ENCODE data around the gene PIEZO2. TPM values are rescaled to one million over a fixed set of nuclear protein-coding genes. Genes with fewer than 3 reads are reported as not detected.
"Not testable (repeated sequence)": the region's sequence is repeated elsewhere in the genome, so short reads cannot be mapped to it uniquely, and the experiment has no call there.

Gene PIEZO2
- total and polyA plus RNA-seq, 2 experiments from 2014 or later = 24.5 to 70.8 TPM

DNA sequence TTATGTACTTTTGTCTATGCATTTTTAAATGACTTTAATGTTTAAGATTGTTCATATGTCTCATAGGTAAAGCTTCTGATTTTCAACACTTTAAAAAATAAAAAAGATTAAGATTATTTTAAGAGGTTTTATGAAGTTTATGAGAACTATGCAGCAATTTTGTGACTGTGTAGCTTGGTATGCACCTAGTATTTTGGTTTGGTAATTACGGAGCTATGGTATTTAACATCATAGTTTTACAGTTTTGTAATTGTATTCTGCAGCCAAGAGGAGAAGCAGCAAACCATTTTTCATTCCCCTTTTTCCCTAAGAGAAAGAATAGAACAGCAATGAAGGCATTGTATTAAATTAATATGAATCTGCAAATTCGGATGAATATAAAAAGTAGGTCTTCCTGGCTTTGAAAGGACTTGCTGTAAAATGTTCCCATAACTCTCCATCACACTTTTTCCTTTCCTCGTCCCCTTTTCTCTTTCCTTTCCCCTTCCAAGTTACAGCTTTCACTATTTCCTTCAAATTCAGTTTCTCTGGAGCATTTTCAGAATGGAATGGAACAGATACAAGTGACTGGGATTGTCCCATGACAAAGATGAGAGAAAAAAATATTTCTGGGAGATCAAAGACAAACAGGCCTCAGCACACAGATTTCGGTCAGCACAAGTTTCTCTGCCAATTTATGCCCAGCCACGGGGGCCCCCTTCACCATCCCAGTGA lies 26.1 kb upstream of the PIEZO2 start:
- Histone ChIP-seq H3K79me2 (no peaks in the 10 kb centered on the region), H2AFZ (no peak overlapping the region), H3K27ac (no peak overlapping the region), H3K4me1 (ENCODE audit: insufficient read depth) (no peaks in the 10 kb centered on the region), H3K9me2 (replicated peaks; ENCODE audit: insufficient read depth) (no peaks in the 10 kb centered on the region), H3K27me3 (no peaks in the 10 kb centered on the region), H3K9me3 (ENCODE audit: low read depth) (no peaks in the 10 kb centered on the region), H3K36me3 (replicated peaks; ENCODE audit: insufficient read depth, low read depth) (no peaks in the 10 kb centered on the region), H4K20me1 (ENCODE audit: insufficient read depth, poor library complexity, severe bottlenecking) (no peaks in the 10 kb centered on the region), H3K4me2 (no peak overlapping the region), H3K4me3 (no peak overlapping the region)
- no peak for TF ChIP-seq EZH2 (IDR thresholded peaks at IDR 0.05; ENCODE audit: borderline replicate concordance)
- no peak for DNase-seq (ENCODE audit: low spot score)
- 76% methylated on average over 5 of the region's 5 CpGs for WGBS (ENCODE audit: low lambda C conversion rate, missing lambda C conversion rate)

GRCh38 chr18:11174179-11174578 lies 24.8 kb upstream of the PIEZO2 start:
- not testable (repeated sequence) for H4K20me1 ChIP-seq (ENCODE audit: insufficient read depth, poor library complexity, severe bottlenecking); H3K4me3 ChIP-seq; H3K9me3 ChIP-seq (ENCODE audit: low read depth); DNase-seq (ENCODE audit: low spot score); H3K27ac ChIP-seq; H3K27me3 ChIP-seq; H3K4me2 ChIP-seq; H3K4me1 ChIP-seq (ENCODE audit: insufficient read depth); H2AFZ ChIP-seq; H3K9me2 ChIP-seq (replicated peaks; ENCODE audit: insufficient read depth); H3K79me2 ChIP-seq; H3K36me3 ChIP-seq (replicated peaks; ENCODE audit: insufficient read depth, low read depth)
- 95% methylated on average over 11 of the region's 11 CpGs for WGBS (ENCODE audit: low lambda C conversion rate, missing lambda C conversion rate)

DNA sequence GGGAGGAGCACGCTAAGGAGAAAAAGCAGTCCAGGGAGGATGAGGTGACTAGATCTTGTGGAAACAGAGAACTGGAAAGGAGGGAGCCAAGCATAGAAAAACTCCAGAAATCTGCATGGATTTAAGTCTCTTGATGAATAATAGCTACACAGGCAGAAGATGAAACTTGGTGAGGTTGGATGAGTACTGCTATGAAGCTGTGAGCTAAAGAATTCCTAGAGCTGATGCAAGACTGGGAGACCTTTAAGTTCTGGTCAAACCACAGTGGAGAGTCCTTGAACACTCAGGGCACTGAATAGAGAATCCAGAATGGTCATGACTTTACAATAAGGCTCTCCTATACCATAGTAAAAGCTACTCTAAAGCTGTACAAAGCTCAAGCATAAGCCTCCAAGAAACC lies 18.4 kb upstream of the PIEZO2 start:
- no peak for DNase-seq (ENCODE audit: low spot score)
- Histone ChIP-seq H3K36me3 (replicated peaks; ENCODE audit: insufficient read depth, low read depth) (no peaks in the 10 kb centered on the region), H3K9me2 (replicated peaks; ENCODE audit: insufficient read depth) (no peaks in the 10 kb centered on the region), H4K20me1 (ENCODE audit: insufficient read depth, poor library complexity, severe bottlenecking) (no peaks in the 10 kb centered on the region), H3K9me3 (ENCODE audit: low read depth) (no peaks in the 10 kb centered on the region), H2AFZ (no peak overlapping the region), H3K4me2 (no peak overlapping the region), H3K27me3 (no peaks in the 10 kb centered on the region), H3K79me2 (no peaks in the 10 kb centered on the region), H3K4me3 (no peak overlapping the region), H3K4me1 (ENCODE audit: insufficient read depth) (no peaks in the 10 kb centered on the region), H3K27ac (no peak overlapping the region)
- TF ChIP-seq CTCF (IDR thresholded peaks at IDR 0.05; ENCODE audit: poor library complexity) (no peak), EZH2 (IDR thresholded peaks at IDR 0.05; ENCODE audit: borderline replicate concordance) (no peak), EZH2phosphoT487 (IDR thresholded peaks at IDR 0.05; ENCODE audit: low read depth, severe bottlenecking, unreplicated experiment) (no peak)
- 79% methylated on average over 1 of the region's 1 CpG for WGBS (ENCODE audit: low lambda C conversion rate, missing lambda C conversion rate)

GRCh38 chr18:11165952-11166351 lies 16.6 kb upstream of the PIEZO2 start:
- WGBS (ENCODE audit: low lambda C conversion rate, missing lambda C conversion rate) = 94% methylated on average over 7 of the region's 7 CpGs
- no peaks in the 10 kb centered on the region for H3K79me2 ChIP-seq

More at GRCh38 chr18:11165952-11166351, 16.6 kb upstream of the PIEZO2 start:
- Histone ChIP-seq H4K20me1 (ENCODE audit: insufficient read depth, poor library complexity, severe bottlenecking) (no peaks in the 10 kb centered on the region), H3K4me1 (ENCODE audit: insufficient read depth) (no peaks in the 10 kb centered on the region), H3K27ac (no peak overlapping the region), H3K4me3 (no peak overlapping the region), H3K4me2 (no peak overlapping the region), H2AFZ (no peak overlapping the region), H3K36me3 (replicated peaks; ENCODE audit: insufficient read depth, low read depth) (no peaks in the 10 kb centered on the region), H3K9me2 (replicated peaks; ENCODE audit: insufficient read depth) (no peaks in the 10 kb centered on the region), H3K27me3 (no peaks in the 10 kb centered on the region), H3K9me3 (ENCODE audit: low read depth) (no peaks in the 10 kb centered on the region)
- no peak for DNase-seq (ENCODE audit: low spot score)
- TF ChIP-seq CTCF (IDR thresholded peaks at IDR 0.05; ENCODE audit: poor library complexity) (no peak), EZH2 (IDR thresholded peaks at IDR 0.05; ENCODE audit: borderline replicate concordance) (no peak), EZH2phosphoT487 (IDR thresholded peaks at IDR 0.05; ENCODE audit: low read depth, severe bottlenecking, unreplicated experiment) (no peak)

Data from hepatocyte (in vitro differentiated cells).